Stimulated activated CD4-positive, alpha-beta T cell treated with anti-CD3 and anti-CD28 coated beads, Interleukin-2, amount 100 ng/mL, for 48 hours (primary cell): Measurements from ENCODE around the gene PGLYRP2.

ENCODE experiments used
- DNase-seq, 2 donors: peaks; one replicate each; pipeline ENCODE4 v3.0.0-alpha.2; 2020

PGLYRP2 gene

GRCh38 chr19:15453906-15454860 is 25.1 kb downstream of the PGLYRP2 start:
- no peak for DNase-seq

GRCh38 chr19:15453091-15453578 is 26.2 kb downstream of the PGLYRP2 start:
- no peak for DNase-seq

GRCh38 chr19:15452111-15453047 is 26.9 kb downstream of the PGLYRP2 start:
- DNase-seq: no peak

- no peak for DNase-seq
These were observed 28.8 kb downstream of the PGLYRP2 start for GRCh38 chr19:15450528-15450890.

- peak; percentile 78 to 80 for DNase-seq
These were observed 29.4 kb downstream of the PGLYRP2 start, which contains the start of gene WIZ for GRCh38 chr19:15449620-15450527. TSS of gene WIZ (minus strand) at chr19:15449956. CDS start at chr19:15448307, 1,649 bp downstream.

GRCh38 chr19:15448778-15449619 is 30.3 kb downstream of the PGLYRP2 start:
- DNase-seq: no peak

GRCh38 chr19:15448044-15448777 is 31.1 kb downstream of the PGLYRP2 start:
- no peak for DNase-seq

GRCh38 chr19:15447057-15447456 is 32.2 kb downstream of the PGLYRP2 start:
- no peak for DNase-seq

GRCh38 chr19:15445807-15446376 is 33.4 kb downstream of the PGLYRP2 start:
- no peak for DNase-seq

- no peak for DNase-seq
These were observed 34.1 kb downstream of the PGLYRP2 start for GRCh38 chr19:15445227-15445605.

GRCh38 chr19:15444505-15445226 is 34.6 kb downstream of the PGLYRP2 start:
- no peak for DNase-seq

GRCh38 chr19:15443838-15444237 is 35.5 kb downstream of the PGLYRP2 start:
- no peak for DNase-seq

- DNase-seq: no peak
These were observed 36.0 kb downstream of the PGLYRP2 start for GRCh38 chr19:15443325-15443724.

- DNase-seq: no peak
These were observed 37.0 kb downstream of the PGLYRP2 start for GRCh38 chr19:15442142-15442920.

- no peak for DNase-seq
These were observed 38.0 kb downstream of the PGLYRP2 start for GRCh38 chr19:15441317-15441716.

- DNase-seq: no peak
These were observed 39.3 kb downstream of the PGLYRP2 start for GRCh38 chr19:15439821-15440641.

GRCh38 chr19:15439078-15439799 is 40.1 kb downstream of the PGLYRP2 start:
- DNase-seq: no peak
